ENCODE data around the gene FRYL.

FRYL gene

GRCh38 chr4:48645225-48645794, 134.8 kb downstream of the FRYL start:
- TF ChIP-seq CTCF (IDR thresholded peaks at IDR 0.05) = no peak
- Mint-ChIP-seq H3K9me3 (no peaks in the 10 kb centered on the region), H3K27ac (no peak overlapping the region), H3K27me3 (ENCODE audit: low read depth, poor library complexity) (no peaks in the 10 kb centered on the region), H3K4me3 (no peak overlapping the region), H3K4me1 (peaks cover 4% of the 10 kb centered on the region), H3K36me3 (ENCODE audit: low read depth) (no peaks in the 10 kb centered on the region)
- no peak for DNase-seq

GRCh38 chr4:48642421-48643374, 137.4 kb downstream of the FRYL start:
- H3K27ac Mint-ChIP-seq = peak overlapping the region; percentile 10

GRCh38 chr4:48641401-48641800, 138.7 kb downstream of the FRYL start:
- no peak overlapping the region for H3K27ac Mint-ChIP-seq
- H3K9me3 Mint-ChIP-seq = no peaks in the 10 kb centered on the region
- peaks cover 4% of the 10 kb centered on the region for H3K4me1 Mint-ChIP-seq
- peaks cover 9% of the 10 kb centered on the region for H3K36me3 Mint-ChIP-seq (ENCODE audit: low read depth)
- H3K27me3 Mint-ChIP-seq (ENCODE audit: low read depth, poor library complexity) = no peaks in the 10 kb centered on the region
- no peak overlapping the region for H3K4me3 Mint-ChIP-seq
- no peak for TF ChIP-seq CTCF (IDR thresholded peaks at IDR 0.05)
- no peak for DNase-seq

More at GRCh38 chr4:48642421-48643374, 137.4 kb downstream of the FRYL start:
- Mint-ChIP-seq H3K4me1 (peaks cover 4% of the 10 kb centered on the region), H3K9me3 (no peaks in the 10 kb centered on the region), H3K27me3 (ENCODE audit: low read depth, poor library complexity) (no peaks in the 10 kb centered on the region), H3K4me3 (no peak overlapping the region), H3K36me3 (ENCODE audit: low read depth) (peaks cover 9% of the 10 kb centered on the region)
- no peak for TF ChIP-seq CTCF (IDR thresholded peaks at IDR 0.05)
- no peak for DNase-seq

- Mint-ChIP-seq H3K4me1 (peaks cover 4% of the 10 kb centered on the region), H3K4me3 (no peak overlapping the region), H3K27ac (no peak overlapping the region), H3K36me3 (ENCODE audit: low read depth) (peaks cover 9% of the 10 kb centered on the region), H3K9me3 (no peaks in the 10 kb centered on the region), H3K27me3 (ENCODE audit: low read depth, poor library complexity) (no peaks in the 10 kb centered on the region)
- no peak for DNase-seq
- no peak for TF ChIP-seq CTCF (IDR thresholded peaks at IDR 0.05)
Observed at GRCh38 chr4:48640699-48641098, 139.4 kb downstream of the FRYL start.

- peaks cover 4% of the 10 kb centered on the region for H3K4me1 Mint-ChIP-seq
- DNase-seq = no peak
- H3K9me3 Mint-ChIP-seq = no peaks in the 10 kb centered on the region
- TF ChIP-seq CTCF (IDR thresholded peaks at IDR 0.05) = no peak
- peaks cover 9% of the 10 kb centered on the region for H3K36me3 Mint-ChIP-seq (ENCODE audit: low read depth)
- H3K4me3 Mint-ChIP-seq = no peak overlapping the region
- H3K27me3 Mint-ChIP-seq (ENCODE audit: low read depth, poor library complexity) = no peaks in the 10 kb centered on the region
- H3K27ac Mint-ChIP-seq = no peak overlapping the region
Observed at GRCh38 chr4:48640225-48640624, 139.9 kb downstream of the FRYL start.
